Measurements from ENCODE around the gene KRTAP13-2. TPM values are rescaled to one million over a fixed set of nuclear protein-coding genes. Genes with fewer than 3 reads are reported as not detected.

The KRTAP13-2 gene
- total and polyA plus RNA-seq, 2 of the 4 experiments (the other 2 are of a cell fraction) = not detected

DNA sequence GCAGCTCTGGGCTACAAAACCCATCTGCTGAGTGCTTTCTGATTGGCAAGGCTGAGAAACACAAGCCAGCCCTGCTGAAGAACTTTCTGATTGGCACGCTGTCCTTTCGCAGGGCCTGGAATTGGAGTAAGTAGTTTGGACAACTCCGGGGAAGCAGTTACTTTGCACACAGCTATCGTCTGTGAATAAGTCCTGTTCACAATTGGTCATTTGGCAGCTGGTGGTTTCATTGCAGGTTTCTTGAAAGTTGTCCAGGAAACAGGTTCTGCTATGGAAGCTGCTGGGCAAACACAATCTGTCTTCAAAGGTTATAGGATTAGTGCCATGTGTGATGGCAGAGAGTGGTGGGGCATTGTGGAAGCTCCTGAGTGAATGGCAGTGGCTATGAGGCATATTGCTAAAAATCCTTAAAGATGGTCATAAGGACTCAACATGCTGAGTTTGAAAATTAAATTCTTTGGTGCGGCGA is 34.8 kb downstream of the KRTAP13-2 start, which contains the start of gene KRTAP27-1:
Gene KRTAP27-1, minus strand, starts transcription at position 419 of the 469 bp plus-strand sequence. Its CDS starts 26 bp downstream, at position 393.
- Histone ChIP-seq H3K27ac (ENCODE audit: insufficient read depth, low read length) (no peak within 1 kb of the TSS), H3K27me3 (ENCODE audit: control insufficient read depth, insufficient read depth, low read length) (no peaks in the 10 kb centered on the region), H3K36me3 (ENCODE audit: control insufficient read depth, insufficient read depth, low read length) (no peaks in the 10 kb centered on the region), H3K14ac (replicated peaks; ENCODE audit: low read depth, low read length) (no peak within 1 kb of the TSS), H2BK15ac (ENCODE audit: low read depth, low read length) (no peak within 1 kb of the TSS), H3K23ac (ENCODE audit: low read depth, low read length) (no peak within 1 kb of the TSS), H3K79me1 (ENCODE audit: low read depth in 1 of 2, low read length in 2 of 2) (no peaks in the 10 kb centered on the region), H3K4ac (ENCODE audit: low read depth, low read length) (no peak within 1 kb of the TSS), H3K56ac (ENCODE audit: extremely low read depth, insufficient read depth, low read length) (no peak within 1 kb of the TSS), H3K4me2 (ENCODE audit: low read depth, low read length) (no peak within 1 kb of the TSS), H2BK5ac (ENCODE audit: low read depth, low read length, poor library complexity, severe bottlenecking) (no peak within 1 kb of the TSS), H3K4me3 (ENCODE audit: insufficient read depth, low read depth, low read length) (no peak within 1 kb of the TSS), H4K91ac (ENCODE audit: insufficient read depth, low read depth, low read length) (no peak within 1 kb of the TSS), H2AK5ac (ENCODE audit: low read depth, low read length) (no peak within 1 kb of the TSS), H2AFZ (replicated peaks; ENCODE audit: low read length, poor library complexity) (no peak within 1 kb of the TSS), H2BK120ac (ENCODE audit: low read depth, low read length) (no peak within 1 kb of the TSS), H2AK9ac (replicated peaks; ENCODE audit: low read depth, low read length, poor library complexity) (no peak within 1 kb of the TSS), H2BK20ac (ENCODE audit: low read depth, low read length) (no peak within 1 kb of the TSS), H3K9me3 (ENCODE audit: control insufficient read depth, insufficient read depth, low read length) (peaks cover 13% of the 10 kb centered on the region), H3K18ac (ENCODE audit: low read depth, low read length) (no peak within 1 kb of the TSS), H3K9ac (ENCODE audit: low read depth, low read length) (no peak within 1 kb of the TSS), H3K4me1 (ENCODE audit: control insufficient read depth, insufficient read depth, low read length) (no peaks in the 10 kb centered on the region), H4K5ac (ENCODE audit: low read depth, low read length) (no peak within 1 kb of the TSS), H4K8ac (ENCODE audit: low read depth in 2 of 2, low read length in 2 of 2) (no peak within 1 kb of the TSS), H3K9me1 (ENCODE audit: insufficient read depth, low read length) (no peaks in the 10 kb centered on the region), H4K20me1 (ENCODE audit: insufficient read depth, low read length) (no peaks in the 10 kb centered on the region)
- intact Hi-C loops (cut with micrococcal nuclease) = no loop called here
- TF ChIP-seq MAFK (IDR thresholded peaks at IDR 0.05; ENCODE audit: low read depth, low read length) (no peak), CEBPB (IDR thresholded peaks at IDR 0.05; ENCODE audit: low read depth, low read length) (no peak), MXI1 (IDR thresholded peaks at IDR 0.05; ENCODE audit: borderline replicate concordance, low read depth, low read length) (no peak), RAD21 (IDR thresholded peaks at IDR 0.05; ENCODE audit: low read length) (no peak), SMC3 (IDR thresholded peaks at IDR 0.05; ENCODE audit: low read depth, low read length) (no peak), NFE2L2 (IDR thresholded peaks at IDR 0.05; ENCODE audit: low read depth, low read length) (no peak), FOS (IDR thresholded peaks at IDR 0.05; ENCODE audit: low read depth, low read length) (no peak), BHLHE40 (IDR thresholded peaks at IDR 0.05; ENCODE audit: low read depth, low read length) (no peak)
- TF ChIP-seq, protein P1, sequence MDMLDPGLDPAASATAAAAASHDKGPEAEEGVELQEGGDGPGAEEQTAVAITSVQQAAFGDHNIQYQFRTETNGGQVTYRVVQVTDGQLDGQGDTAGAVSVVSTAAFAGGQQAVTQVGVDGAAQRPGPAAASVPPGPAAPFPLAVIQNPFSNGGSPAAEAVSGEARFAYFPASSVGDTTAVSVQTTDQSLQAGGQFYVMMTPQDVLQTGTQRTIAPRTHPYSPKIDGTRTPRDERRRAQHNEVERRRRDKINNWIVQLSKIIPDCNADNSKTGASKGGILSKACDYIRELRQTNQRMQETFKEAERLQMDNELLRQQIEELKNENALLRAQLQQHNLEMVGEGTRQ (IDR thresholded peaks at IDR 0.05; ENCODE audit: low read depth, low read length) = no peak
- TF ChIP-seq, protein P2, sequence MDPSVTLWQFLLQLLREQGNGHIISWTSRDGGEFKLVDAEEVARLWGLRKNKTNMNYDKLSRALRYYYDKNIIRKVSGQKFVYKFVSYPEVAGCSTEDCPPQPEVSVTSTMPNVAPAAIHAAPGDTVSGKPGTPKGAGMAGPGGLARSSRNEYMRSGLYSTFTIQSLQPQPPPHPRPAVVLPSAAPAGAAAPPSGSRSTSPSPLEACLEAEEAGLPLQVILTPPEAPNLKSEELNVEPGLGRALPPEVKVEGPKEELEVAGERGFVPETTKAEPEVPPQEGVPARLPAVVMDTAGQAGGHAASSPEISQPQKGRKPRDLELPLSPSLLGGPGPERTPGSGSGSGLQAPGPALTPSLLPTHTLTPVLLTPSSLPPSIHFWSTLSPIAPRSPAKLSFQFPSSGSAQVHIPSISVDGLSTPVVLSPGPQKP (IDR thresholded peaks at IDR 0.05; ENCODE audit: borderline replicate concordance, low read depth, low read length) = no peak
- dilution Hi-C loops (cut with HindIII; ENCODE audit: low sequenced_read_pairs, unreplicated experiment) = no loop called here
- WGBS, 2 experiments (ENCODE audit: extremely low coverage in 2 of 2, insufficient read length in 1 of 2) = 77% methylated on average over 4 of the region's 6 CpGs; no CpG with 5 or more reads in 1 of the 2 experiments
- in situ Hi-C loops (cut with MboI; ENCODE audit: low sequenced_read_pairs) = no loop called here
- ChIA-PET CTCF (interaction anchor here (0.5 kb wide), 1 partner anchor 749 kb away, joined by 6 read pairs; no protein-coding TSS in a partner anchor), POLR2A (ENCODE audit: unreplicated experiment) (no interaction called here)
- ATAC-seq (ENCODE audit: low read depth) (no peak), DNase-seq (no peak)
- BruUV-seq (replicated peaks) = no TSS peak

All from IMR-90 (cell line).